HEK293 (cell line): ENCODE measurements around the gene PHF20.

ENCODE experiments used
- CTCF ChIA-PET: fragments of 350-600 bp; formaldehyde crosslinking; extraction: SDS; loops from one replicate; lab custom pipeline; 2021; ENCODE audit warnings: antibody characterized with exemption; lab: Yijun Ruan, JAX
- POLR2A ChIA-PET: fragments of 300-600 bp; formaldehyde crosslinking; extraction: SDS; loops from one replicate; lab custom pipeline; 2020; ENCODE audit warnings: antibody characterized with exemption, inconsistent platforms; lab: Yijun Ruan, JAX
- H3K27ac ChIP-seq: fragments of 200-500 bp; sonication (Bioruptor generic); 2 replicates; pipeline ENCODE4 v1.5.1; 2014; ENCODE audit warnings: low read depth, low read length, control low read depth, inconsistent platforms; ENCODE audit errors: extremely low read depth
- H3K36me3 ChIP-seq, 2 experiments: fragments of 200-500 bp in 1 of 2; sonication (Bioruptor generic) in 1 of 2; 1 replicate in 1 of 2; 2 replicates in 1 of 2; pipeline ENCODE4 v1.5.1; 2014 to 2017; ENCODE audit warnings: inconsistent platforms in 2 of 2, low read length in 2 of 2; ENCODE audit not compliant: control insufficient read depth in 2 of 2, insufficient read depth in 1 of 2
- H3K4me1 ChIP-seq: fragments of 200-500 bp; sonication (Bioruptor generic); 2 replicates; pipeline ENCODE4 v1.5.1; 2014; ENCODE audit warnings: mild to moderate bottlenecking, low read length, inconsistent platforms; ENCODE audit not compliant: control insufficient read depth, insufficient read depth
- H3K4me3 ChIP-seq: 2 replicates; pipeline ENCODE4 v1.5.1; 2011; ENCODE audit warnings: low read depth, mild to moderate bottlenecking, control low read depth, low read length, moderate library complexity
- H3K9me3 ChIP-seq: fragments of 200-500 bp; sonication (Bioruptor generic); 2 replicates; pipeline ENCODE4 v1.5.1; 2014; ENCODE audit warnings: low read depth, low read length, inconsistent platforms; ENCODE audit not compliant: control insufficient read depth, insufficient read depth
- EGR2 ChIP-seq: fragments of 450-650 bp; formaldehyde crosslinking; IDR thresholded peaks from 2 replicates; pipeline ENCODE4 v1.5.1; 2016; ENCODE audit warnings: low read depth, missing biosample characterization, missing genetic modification characterization
- HOXC10 ChIP-seq: sonication (generic); formaldehyde crosslinking; IDR thresholded peaks from 2 replicates; pipeline ENCODE4 v1.8.1; 2023; ENCODE audit warnings: mild to moderate bottlenecking, missing genetic modification reagents
- KLF10 ChIP-seq: fragments of 450-650 bp; IDR thresholded peaks from 2 replicates; pipeline ENCODE4 v1.5.1; 2018; ENCODE audit warnings: missing biosample characterization, mild to moderate bottlenecking, missing genetic modification characterization
- MEIS1 ChIP-seq: sonication (generic); formaldehyde crosslinking; IDR thresholded peaks from 2 replicates; pipeline ENCODE4 v1.8.1; 2022; ENCODE audit warnings: missing genetic modification reagents, mild to moderate bottlenecking, borderline replicate concordance
- MZF1 ChIP-seq: fragments of 450-650 bp; formaldehyde crosslinking; IDR thresholded peaks from 2 replicates; pipeline ENCODE4 v1.5.1; 2017; ENCODE audit warnings: missing biosample characterization, missing genetic modification characterization, borderline replicate concordance
- SCRT2 ChIP-seq: fragments of 450-650 bp; formaldehyde crosslinking; IDR thresholded peaks from 2 replicates; pipeline ENCODE4 v1.5.1; 2016; ENCODE audit warnings: missing biosample characterization, missing genetic modification characterization
- SETDB1 ChIP-seq: IDR thresholded peaks from one replicate; pipeline ENCODE4 v1.6.1; 2017; ENCODE audit warnings: mild to moderate bottlenecking, low read length, moderate library complexity, mixed read lengths; ENCODE audit not compliant: insufficient read length
- ZBTB7A ChIP-seq: fragments of 450-650 bp; formaldehyde crosslinking; IDR thresholded peaks from 2 replicates; pipeline ENCODE4 v1.5.1; 2016; ENCODE audit warnings: low read depth, missing biosample characterization, missing genetic modification characterization
- ZNF114 ChIP-seq: fragments of 450-650 bp; formaldehyde crosslinking; IDR thresholded peaks from 2 replicates; pipeline ENCODE4 v1.5.0; 2017; ENCODE audit warnings: missing biosample characterization, missing genetic modification characterization
- ZNF155 ChIP-seq: fragments of 450-650 bp; formaldehyde crosslinking; IDR thresholded peaks from 2 replicates; pipeline ENCODE4 v1.5.1; 2016; ENCODE audit warnings: missing biosample characterization, missing genetic modification characterization
- ZNF202 ChIP-seq: fragments of 450-650 bp; formaldehyde crosslinking; IDR thresholded peaks from 2 replicates; pipeline ENCODE4 v1.5.1; 2016; ENCODE audit warnings: missing biosample characterization, missing genetic modification characterization, borderline replicate concordance
- ZNF394 ChIP-seq: fragments of 450-650 bp; formaldehyde crosslinking; IDR thresholded peaks from 2 replicates; pipeline ENCODE4 v1.5.1; 2016; ENCODE audit warnings: missing biosample characterization, missing genetic modification characterization, mild to moderate bottlenecking, moderate library complexity, borderline replicate concordance
- ZNF488 ChIP-seq: fragments of 450-650 bp; formaldehyde crosslinking; IDR thresholded peaks from 2 replicates; pipeline ENCODE4 v1.5.1; 2016; ENCODE audit warnings: missing biosample characterization, missing genetic modification characterization
- ZNF560 ChIP-seq: fragments of 450-650 bp; formaldehyde crosslinking; IDR thresholded peaks from 2 replicates; pipeline ENCODE4 v1.5.1; 2017; ENCODE audit warnings: missing biosample characterization, missing genetic modification characterization, borderline replicate concordance
- ZNF561 ChIP-seq: fragments of 450-650 bp; IDR thresholded peaks from 2 replicates; pipeline ENCODE4 v1.5.1; 2018; ENCODE audit warnings: missing biosample characterization, missing genetic modification characterization, borderline replicate concordance
- ZNF639 ChIP-seq: fragments of 450-650 bp; formaldehyde crosslinking; IDR thresholded peaks from 2 replicates; pipeline ENCODE4 v1.5.1; 2016; ENCODE audit warnings: missing biosample characterization, missing genetic modification characterization
- ZNF677 ChIP-seq: fragments of 450-650 bp; IDR thresholded peaks from 2 replicates; pipeline ENCODE4 v1.5.0; 2018; ENCODE audit warnings: missing biosample characterization, mild to moderate bottlenecking, missing genetic modification characterization, moderate library complexity
- ZNF830 ChIP-seq: fragments of 450-650 bp; IDR thresholded peaks from 2 replicates; pipeline ENCODE4 v1.5.0; 2018; ENCODE audit warnings: missing biosample characterization, missing genetic modification characterization, low read depth, mild to moderate bottlenecking, moderate library complexity
- ZNF843 ChIP-seq: fragments of 450-650 bp; formaldehyde crosslinking; IDR thresholded peaks from 2 replicates; pipeline ENCODE4 v1.5.1; 2016; ENCODE audit warnings: missing biosample characterization, missing genetic modification characterization
- TF ChIP-seq, protein P1 (sequence below): fragments of 450-650 bp; formaldehyde crosslinking; IDR thresholded peaks from 2 replicates; pipeline ENCODE4 v1.5.1; 2017; ENCODE audit warnings: missing biosample characterization, mild to moderate bottlenecking, missing genetic modification characterization, moderate library complexity
- TF ChIP-seq, protein P2 (sequence below): fragments of 450-650 bp; formaldehyde crosslinking; optimal IDR thresholded peaks from 2 replicates; pipeline ENCODE3; 2016; ENCODE audit warnings: missing biosample characterization, mild to moderate bottlenecking, missing genetic modification characterization

Gene PHF20

DNA sequence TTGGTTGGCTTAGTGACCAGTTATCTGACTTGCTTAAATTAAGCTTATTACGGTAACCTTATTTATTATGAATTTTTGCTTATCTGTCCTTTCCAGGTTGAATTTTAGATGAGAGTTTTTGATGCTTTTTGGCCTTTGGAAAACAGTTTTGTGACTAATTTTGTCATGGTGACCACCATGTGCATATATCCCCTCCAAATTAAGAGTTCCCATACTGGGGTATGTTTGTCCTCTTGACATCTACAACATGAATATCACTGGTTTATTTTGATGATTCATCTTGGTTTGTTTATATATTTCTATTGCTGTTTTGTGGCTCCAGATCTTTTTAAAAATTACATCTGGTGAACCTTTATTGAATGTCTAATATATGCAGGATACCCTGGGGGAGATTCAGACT is 61.4 kb downstream of the PHF20 start:
- no peak for TF ChIP-seq HOXC10 (CRISPR knock-in tag)
- Histone ChIP-seq H3K9me3 (no peaks in the 10 kb centered on the region), H3K27ac (no peak overlapping the region), H3K4me1 (no peaks in the 10 kb centered on the region), H3K36me3 (peaks cover 0 to 3% of the 10 kb centered on the region in 2 experiments; a peak in 1 of 3 replicates), H3K4me3 (no peak overlapping the region)
- ChIA-PET CTCF (no interaction called here), POLR2A (no interaction called here)

DNA sequence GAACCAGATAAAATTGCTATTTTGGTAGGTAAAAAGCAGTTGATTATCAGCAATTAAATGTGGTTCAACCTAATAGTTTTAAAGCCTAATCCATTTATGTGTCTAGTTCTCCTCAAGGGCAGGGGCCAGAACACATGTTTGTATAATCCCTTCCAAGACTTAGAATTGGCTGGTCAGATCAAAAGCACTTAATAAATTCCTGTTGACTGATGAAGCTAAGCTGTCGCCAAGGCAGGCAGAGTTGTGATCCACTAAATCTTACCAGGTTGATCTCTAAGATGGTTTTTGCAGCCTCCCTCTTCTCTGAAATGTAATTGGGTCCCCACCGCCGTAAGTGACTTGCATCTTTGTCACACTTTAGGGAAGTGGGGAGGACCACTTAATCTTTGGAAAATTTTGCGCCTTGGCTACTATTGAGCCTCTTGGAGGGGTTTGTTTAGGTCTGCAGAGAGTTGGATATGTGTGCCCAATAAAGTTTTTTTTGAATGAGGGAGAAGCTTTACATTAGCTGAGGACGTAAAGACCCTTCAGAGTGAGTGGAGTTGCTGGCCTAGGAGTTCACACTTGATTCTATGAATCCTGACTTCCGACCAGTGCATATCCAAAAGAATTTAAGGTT is 65.9 kb downstream of the PHF20 start:
- no peak overlapping the region for H3K4me3 ChIP-seq
- no peak for TF ChIP-seq MEIS1 (CRISPR knock-in tag)
- TF ChIP-seq ZNF560, result no peak
- TF ChIP-seq KLF10 (tag by site-specific recombination), result no peak
- no peak for TF ChIP-seq ZBTB7A (tag by site-specific recombination)
- TF ChIP-seq ZNF830 (tag by site-specific recombination), result no peak
- TF ChIP-seq, protein P1, sequence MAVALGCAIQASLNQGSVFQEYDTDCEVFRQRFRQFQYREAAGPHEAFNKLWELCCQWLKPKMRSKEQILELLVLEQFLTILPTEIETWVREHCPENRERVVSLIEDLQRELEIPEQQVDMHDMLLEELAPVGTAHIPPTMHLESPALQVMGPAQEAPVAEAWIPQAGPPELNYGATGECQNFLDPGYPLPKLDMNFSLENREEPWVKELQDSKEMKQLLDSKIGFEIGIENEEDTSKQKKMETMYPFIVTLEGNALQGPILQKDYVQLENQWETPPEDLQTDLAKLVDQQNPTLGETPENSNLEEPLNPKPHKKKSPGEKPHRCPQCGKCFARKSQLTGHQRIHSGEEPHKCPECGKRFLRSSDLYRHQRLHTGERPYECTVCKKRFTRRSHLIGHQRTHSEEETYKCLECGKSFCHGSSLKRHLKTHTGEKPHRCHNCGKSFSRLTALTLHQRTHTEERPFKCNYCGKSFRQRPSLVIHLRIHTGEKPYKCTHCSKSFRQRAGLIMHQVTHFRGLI, result no peak
- TF ChIP-seq ZNF202 (tag by site-specific recombination), result no peak
- TF ChIP-seq ZNF561 (tag by site-specific recombination), result no peak
- TF ChIP-seq MZF1 (tag by site-specific recombination), result no peak
- no peak for TF ChIP-seq ZNF394 (tag by site-specific recombination)
- TF ChIP-seq ZNF639, result no peak
- no peak for TF ChIP-seq ZNF488 (tag by site-specific recombination)
- no peak for TF ChIP-seq ZNF677 (tag by site-specific recombination)
- TF ChIP-seq ZNF155 (tag by site-specific recombination), result no peak
- TF ChIP-seq ZNF114 (tag by site-specific recombination), result no peak
- no peak for TF ChIP-seq SCRT2
- no peak for TF ChIP-seq ZNF843 (tag by site-specific recombination)
- TF ChIP-seq SETDB1, result no peak
- H3K27ac ChIP-seq, result no peak overlapping the region
- ChIA-PET CTCF (no interaction called here), POLR2A (no interaction called here)
- H3K4me1 ChIP-seq, result no peaks in the 10 kb centered on the region
- peaks cover 3 to 5% of the 10 kb centered on the region in 2 experiments; a peak in 2 of 3 replicates for H3K36me3 ChIP-seq
- H3K9me3 ChIP-seq, result no peaks in the 10 kb centered on the region

- H3K9me3 ChIP-seq, result no peaks in the 10 kb centered on the region
- ChIA-PET POLR2A (no interaction called here), CTCF (no interaction called here)
- no peak overlapping the region for H3K4me3 ChIP-seq
- H3K36me3 ChIP-seq, result peaks cover 3 to 10% of the 10 kb centered on the region in 2 experiments; a peak in 2 of 3 replicates
- H3K4me1 ChIP-seq, result no peaks in the 10 kb centered on the region
- H3K27ac ChIP-seq, result no peak overlapping the region
- 0 out of 2 replicates have a peak, but pooled peaks have one; percentile 11 for TF ChIP-seq EGR2
- TF ChIP-seq, protein P2, sequence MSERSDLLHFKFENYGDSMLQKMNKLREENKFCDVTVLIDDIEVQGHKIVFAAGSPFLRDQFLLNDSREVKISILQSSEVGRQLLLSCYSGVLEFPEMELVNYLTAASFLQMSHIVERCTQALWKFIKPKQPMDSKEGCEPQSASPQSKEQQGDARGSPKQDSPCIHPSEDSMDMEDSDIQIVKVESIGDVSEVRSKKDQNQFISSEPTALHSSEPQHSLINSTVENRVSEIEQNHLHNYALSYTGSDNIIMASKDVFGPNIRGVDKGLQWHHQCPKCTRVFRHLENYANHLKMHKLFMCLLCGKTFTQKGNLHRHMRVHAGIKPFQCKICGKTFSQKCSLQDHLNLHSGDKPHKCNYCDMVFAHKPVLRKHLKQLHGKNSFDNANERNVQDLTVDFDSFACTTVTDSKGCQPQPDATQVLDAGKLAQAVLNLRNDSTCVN (tag by site-specific recombination), result no peak
Observed at GRCh38 chr20:35838205-35838604, 66.4 kb downstream of the PHF20 start.
